K562 (cell line): ENCODE measurements around the gene RNASE8. TPM values are rescaled to one million over a fixed set of nuclear protein-coding genes. Genes with fewer than 3 reads are reported as not detected.

Source experiments
- ATAC-seq: fragments of 200-7000 bp; cut with Tn5 transposase; 3 replicates; pipeline ENCODE4 v1.9.1; 2020; ENCODE audit warnings: moderate library complexity
- BruUV-seq: library from RNA; stranded (reverse); fragments of 400-500 nt; replicated peaks from 2 replicates; lab custom pipeline; 2021; lab: Mats Ljungman, UMichigan
- CTCF ChIA-PET: fragments of 300-600 bp; formaldehyde crosslinking; extraction: SDS; loops from one replicate; lab custom pipeline; 2021; ENCODE audit warnings: low intra/inter-chr PET ratio; lab: Yijun Ruan, JAX
- POLR2A ChIA-PET: fragments of 300-600, 350-650 bp; sonication (Branson Sonifier 250); formaldehyde crosslinking; extraction: SDS; loops from one replicate; lab custom pipeline; 2021; ENCODE audit warnings: antibody characterized with exemption, inconsistent platforms; lab: Yijun Ruan, JAX
- DNase-seq, 4 experiments: peaks; one replicate each; pipeline versions ENCODE4 v3.0.0 to v3.0.0-alpha.2; 2011 to 2018; ENCODE audit warnings: low spot score in 3 of 4, mixed read lengths in 3 of 4; ENCODE audit errors: extremely low read depth in 1 of 4
- FAIRE-seq: peaks from 2 replicates; lab custom pipeline; 2011; peaks lifted over from hg19 to GRCh38; lab: Jason Lieb, UNC
- H2AFZ ChIP-seq: 2 replicates; pipeline ENCODE4 v1.6.0; 2011; ENCODE audit warnings: low read depth, low read length, control low read depth, inconsistent platforms
- H3K27ac ChIP-seq: fragments of 200-600 bp; 3 replicates; pipeline ENCODE4 v1.8.0; 2011; ENCODE audit warnings: low read depth, mild to moderate bottlenecking, control low read depth, inconsistent platforms, low read length, moderate library complexity, mixed read lengths; ENCODE audit errors: extremely low read depth
- H3K27me3 ChIP-seq, 2 experiments: fragments of 300-600 bp in 1 of 2; 2 replicates in 1 of 2; 3 replicates in 1 of 2; pipeline versions ENCODE4 v1.6.0 to v1.8.0; 2011; ENCODE audit warnings: inconsistent platforms in 2 of 2, low read length in 2 of 2, mild to moderate bottlenecking in 1 of 2, mixed read lengths in 1 of 2, moderate library complexity in 1 of 2; ENCODE audit not compliant: control insufficient read depth in 2 of 2, insufficient read depth in 2 of 2
- H3K36me3 ChIP-seq: fragments of 300-600 bp; 3 replicates; pipeline ENCODE4 v1.8.0; 2011; ENCODE audit warnings: mild to moderate bottlenecking, low read length, inconsistent platforms; ENCODE audit not compliant: control insufficient read depth, insufficient read depth
- H3K4me1 ChIP-seq, 2 experiments: fragments of 200-600 bp in 1 of 2; replicated peaks in 1 of 2; 2 replicates in 1 of 2; 3 replicates in 1 of 2; pipeline versions ENCODE4 v1.5.1 to v1.8.0; 2011; ENCODE audit warnings: inconsistent platforms in 2 of 2, low read length in 2 of 2, mild to moderate bottlenecking in 1 of 2, mixed read lengths in 1 of 2, moderate library complexity in 1 of 2; ENCODE audit not compliant: control insufficient read depth in 2 of 2, insufficient read depth in 2 of 2
- H3K4me2 ChIP-seq: 2 replicates; pipeline ENCODE4 v1.6.1; 2011; ENCODE audit warnings: low read length, control low read depth, inconsistent platforms, mixed read lengths; ENCODE audit not compliant: insufficient read depth
- H3K4me3 ChIP-seq: fragments of 200-600 bp; sonication (generic), shearing (Covaris generic); 2 replicates; pipeline ENCODE4 v1.5.1; 2016; ENCODE audit warnings: control low read depth, inconsistent platforms
- H3K79me2 ChIP-seq: fragments of 200-600 bp; 3 replicates; pipeline ENCODE4 v1.8.0; 2011; ENCODE audit warnings: low read length, inconsistent platforms; ENCODE audit not compliant: control insufficient read depth, insufficient read depth
- H3K9ac ChIP-seq, 2 experiments: 2 replicates each; pipeline versions ENCODE4 v1.6.0 to v1.6.1; 2011; ENCODE audit warnings: low read depth in 2 of 2, low read length in 2 of 2, control low read depth in 1 of 2, inconsistent platforms in 1 of 2, mild to moderate bottlenecking in 1 of 2, mixed read lengths in 1 of 2; ENCODE audit not compliant: insufficient read depth in 1 of 2
- H3K9me1 ChIP-seq: one replicate; pipeline ENCODE4 v1.6.0; 2011; ENCODE audit warnings: inconsistent platforms, mild to moderate bottlenecking, low read length, moderate library complexity; ENCODE audit not compliant: control insufficient read depth, insufficient read depth
- H3K9me3 ChIP-seq: replicated peaks from 2 replicates; pipeline ENCODE4 v1.5.1; 2011; ENCODE audit warnings: low read depth, low read length, inconsistent platforms; ENCODE audit not compliant: control insufficient read depth, insufficient read depth
- H4K20me1 ChIP-seq: replicated peaks from 2 replicates; pipeline ENCODE4 v1.6.1; 2011; ENCODE audit warnings: low read length, inconsistent platforms, mixed read lengths; ENCODE audit not compliant: control insufficient read depth, insufficient read depth
- ATF1 ChIP-seq, 2 experiments: fragments of 450-650 bp in 1 of 2; IDR thresholded peaks; 2 replicates each; pipeline ENCODE4 v1.6.1; 2016; ENCODE audit warnings: missing compliant biosample characterization in 1 of 2, missing genetic modification characterization in 1 of 2
- CTBP1 ChIP-seq: fragments of 450-650 bp; IDR thresholded peaks from 2 replicates; pipeline ENCODE4 v1.6.1; 2016; ENCODE audit warnings: borderline replicate concordance
- GATAD2B ChIP-seq: fragments of 450-650 bp; IDR thresholded peaks from 2 replicates; pipeline ENCODE4 v1.6.1; 2017; ENCODE audit warnings: mild to moderate bottlenecking, borderline replicate concordance
- NCOA1 ChIP-seq: fragments of 450-650 bp; IDR thresholded peaks from 2 replicates; pipeline ENCODE4 v1.6.1; 2016; ENCODE audit warnings: low read depth
- NR2F6 ChIP-seq: fragments of 450-650 bp; formaldehyde crosslinking; IDR thresholded peaks from 2 replicates; pipeline ENCODE4 v1.4.0; 2020; ENCODE audit warnings: mild to moderate bottlenecking
- SMARCE1 ChIP-seq: fragments of 450-650 bp; IDR thresholded peaks from 2 replicates; pipeline ENCODE4 v1.7.1; 2016; ENCODE audit warnings: mild to moderate bottlenecking
- THRAP3 ChIP-seq: fragments of 450-650 bp; IDR thresholded peaks from 2 replicates; pipeline ENCODE4 v1.6.1; 2016; ENCODE audit warnings: mild to moderate bottlenecking, inconsistent platforms, borderline replicate concordance
- ZC3H4 ChIP-seq: sonication (generic); formaldehyde crosslinking; IDR thresholded peaks from 2 replicates; pipeline ENCODE4 v1.9.0; 2021; ENCODE audit warnings: missing genetic modification reagents, borderline replicate concordance
- ZNF586 ChIP-seq: fragments of 450-650 bp; formaldehyde crosslinking; conservative IDR thresholded peaks from 2 replicates; pipeline ENCODE4 v1.4.0; 2020; ENCODE audit warnings: mild to moderate bottlenecking, moderate library complexity
- WGBS: fragments of 100-300 bp; shearing (Covaris generic); methylation state at CpG from one replicate; pipeline ENCODE4 v1.1.6; 2016; ENCODE audit warnings: low coverage, mixed read lengths; ENCODE audit not compliant: insufficient coverage; ENCODE audit errors: missing lambda C conversion rate; 5-methylcytosine and 5-hydroxymethylcytosine counted together
- in situ Hi-C: fragments of 300-500 bp; cut with MboI; formaldehyde crosslinking; loops from 4 replicates; pipeline ENCODE4 v1.15.0; 2018; ENCODE audit warnings: inconsistent platforms, mixed read lengths
- intact Hi-C: fragments of 100-400 bp; cut with micrococcal nuclease; formaldehyde crosslinking; loops from 2 replicates; pipeline ENCODE4 v1.14.2; 2022
- polyA plus RNA-seq, 8 experiments: library from polyadenylated mRNA; depleted of rRNA in 4 of 8; stranded (reverse) in 5 of 8; unstranded in 3 of 8; fragments of >200 nt; fragmentation: Nextera tagmentation in 2 of 8; fragmentation: Illumina TruSeq in 1 of 8; extraction: Ambion mirVana in 2 of 8; extraction: Trizol in 1 of 8; gene quantifications; 2 replicates each; pipeline versions ENCODE4 v1.2.1 to v1.2.3, GENCODE V29; 2011 to 2014; ENCODE audit warnings: inconsistent platforms in 1 of 8, missing spikeins in 1 of 8
- total RNA-seq, 7 experiments: library from RNA; depleted of rRNA in 6 of 7; stranded (reverse); fragments of >200 nt in 6 of 7; fragmentation: Illumina TruSeq in 2 of 7; extraction: Trizol in 2 of 7; gene quantifications; 2 replicates each; pipeline versions ENCODE4 v1.2.1 to v1.2.3, GENCODE V29; 2011 to 2021; ENCODE audit warnings: low replicate concordance in 1 of 7
- TF ChIP-seq, protein P1 (sequence below), 2 experiments: fragments of 250-450 bp in 1 of 2; fragments of 450-650 bp in 1 of 2; sonication (Bioruptor Pico) in 1 of 2; IDR thresholded peaks; 2 replicates each; pipeline versions ENCODE4 v1.6.1 to v1.8.0; 2016 to 2021; ENCODE audit warnings: mild to moderate bottlenecking in 2 of 2, moderate library complexity in 2 of 2, missing compliant biosample characterization in 1 of 2, missing genetic modification characterization in 1 of 2
- TF ChIP-seq, protein P2 (sequence below): fragments of 250-450 bp; sonication (Bioruptor Pico); IDR thresholded peaks from 2 replicates; pipeline ENCODE4 v1.9.0; 2021; ENCODE audit warnings: mild to moderate bottlenecking, inconsistent platforms
- TF ChIP-seq, protein P3 (sequence below): fragments of 450-650 bp; IDR thresholded peaks from 2 replicates; pipeline ENCODE4 v1.6.1; 2018; ENCODE audit warnings: mild to moderate bottlenecking, low read depth; ENCODE audit not compliant: partially characterized antibody

The RNASE8 gene
- total and polyA plus RNA-seq, 9 of the 15 experiments (the other 6 are each of a cell fraction or from before 2014, with no cell fraction given), result not detected

DNA sequence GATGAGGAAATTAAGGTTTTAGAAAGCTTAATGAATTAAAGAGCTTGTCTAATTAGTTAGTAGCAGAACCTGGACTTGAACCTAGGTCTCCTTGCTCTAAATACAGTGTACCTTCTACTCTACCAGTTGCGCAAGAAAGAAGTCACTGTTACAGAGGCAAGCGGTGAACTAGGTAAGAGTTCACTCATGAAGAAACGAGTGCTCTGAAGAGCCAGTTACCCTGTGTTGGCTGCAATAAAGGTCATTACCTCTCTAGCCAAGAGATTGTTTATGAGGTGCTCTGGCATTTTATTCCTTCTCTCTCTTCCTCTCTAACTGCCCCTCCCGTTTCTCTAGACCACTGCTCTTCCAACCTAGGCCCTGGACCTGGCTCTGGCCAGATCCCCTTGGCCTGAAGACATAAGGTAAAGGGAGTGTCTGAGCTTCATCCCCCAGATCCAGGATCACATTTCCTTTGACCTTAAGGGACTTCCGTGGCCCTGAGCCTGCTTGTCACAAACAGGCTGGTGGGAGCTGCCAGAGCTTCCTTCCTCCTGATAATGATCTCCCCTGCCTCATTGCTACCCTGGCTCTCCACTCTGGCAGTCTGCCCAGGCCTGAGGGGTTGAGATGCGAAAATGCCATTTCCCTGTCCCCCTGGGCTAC lies 13.5 kb upstream of the RNASE8 start:
- Histone ChIP-seq H3K36me3 (no peaks in the 10 kb centered on the region), H3K4me1 (peaks cover 5 to 18% of the 10 kb centered on the region in 2 experiments; a peak in 4 of 5 replicates), H3K4me3 (no peak overlapping the region), H3K9ac (peak overlapping the region; percentile 22 to 31; a peak in 1 of 4 replicates), H2AFZ (peak overlapping the region; percentile 86), H3K9me3 (no peaks in the 10 kb centered on the region), H3K4me2 (peak overlapping the region; percentile 53), H4K20me1 (no peaks in the 10 kb centered on the region), H3K27me3 (no peaks in the 10 kb centered on the region), H3K27ac (peak overlapping the region; percentile 38; the same call in 1 of the 3 replicates), H3K79me2 (no peaks in the 10 kb centered on the region), H3K9me1 (no peaks in the 10 kb centered on the region)
- ChIA-PET CTCF (interaction anchor here (0.9 kb wide), 1 partner anchor 29 kb away, joined by 3 read pairs; no protein-coding TSS in a partner anchor), POLR2A (interaction anchor here (0.9 kb wide), 1 partner anchor 16 kb away, joined by 3 read pairs; no protein-coding TSS in a partner anchor)
- WGBS, result 22% methylated on average over 5 of the region's 6 CpGs
- BruUV-seq, result no TSS peak
- in situ Hi-C loops, result no loop called here
- intact Hi-C loops, result loop anchor here (5.0 kb wide), 1 partner anchor 187 kb away; no protein-coding TSS in a partner anchor
- FAIRE-seq (peak; percentile 55), DNase-seq (peak in 2 of 4 experiments; percentile 47 to 57), ATAC-seq (peak; percentile 47)
- TF ChIP-seq ZNF586 (CRISPR knock-in tag) (no peak), NR2F6 (no peak), CTBP1 (peak; percentile 66; the same call in 1 of the 2 replicates), GATAD2B (peak; percentile 25; the same call in 1 of the 2 replicates), THRAP3 (no peak), NCOA1 (0 out of 2 replicates have a peak, but pooled peaks have one; percentile 17), ZC3H4 (CRISPR knock-in tag) (no peak), SMARCE1 (peak; percentile 52; the same call in 1 of the 2 replicates), ATF1 (CRISPR knock-in tag; IDR thresholded peaks at IDR 0.05) (no peak), ATF1 (tag; IDR thresholded peaks at IDR 0.05) (0 out of 2 replicates have a peak, but pooled peaks have one; percentile 19)
- TF ChIP-seq, protein P1, sequence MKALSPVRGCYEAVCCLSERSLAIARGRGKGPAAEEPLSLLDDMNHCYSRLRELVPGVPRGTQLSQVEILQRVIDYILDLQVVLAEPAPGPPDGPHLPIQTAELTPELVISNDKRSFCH (CRISPR knock-in tag; IDR thresholded peaks at IDR 0.05), result no peak
- TF ChIP-seq, protein P1 (tag; IDR thresholded peaks at IDR 0.05), result peak; percentile 50; the same call in 1 of the 2 replicates
- TF ChIP-seq, protein P2, sequence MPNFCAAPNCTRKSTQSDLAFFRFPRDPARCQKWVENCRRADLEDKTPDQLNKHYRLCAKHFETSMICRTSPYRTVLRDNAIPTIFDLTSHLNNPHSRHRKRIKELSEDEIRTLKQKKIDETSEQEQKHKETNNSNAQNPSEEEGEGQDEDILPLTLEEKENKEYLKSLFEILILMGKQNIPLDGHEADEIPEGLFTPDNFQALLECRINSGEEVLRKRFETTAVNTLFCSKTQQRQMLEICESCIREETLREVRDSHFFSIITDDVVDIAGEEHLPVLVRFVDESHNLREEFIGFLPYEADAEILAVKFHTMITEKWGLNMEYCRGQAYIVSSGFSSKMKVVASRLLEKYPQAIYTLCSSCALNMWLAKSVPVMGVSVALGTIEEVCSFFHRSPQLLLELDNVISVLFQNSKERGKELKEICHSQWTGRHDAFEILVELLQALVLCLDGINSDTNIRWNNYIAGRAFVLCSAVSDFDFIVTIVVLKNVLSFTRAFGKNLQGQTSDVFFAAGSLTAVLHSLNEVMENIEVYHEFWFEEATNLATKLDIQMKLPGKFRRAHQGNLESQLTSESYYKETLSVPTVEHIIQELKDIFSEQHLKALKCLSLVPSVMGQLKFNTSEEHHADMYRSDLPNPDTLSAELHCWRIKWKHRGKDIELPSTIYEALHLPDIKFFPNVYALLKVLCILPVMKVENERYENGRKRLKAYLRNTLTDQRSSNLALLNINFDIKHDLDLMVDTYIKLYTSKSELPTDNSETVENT (CRISPR knock-in tag), result no peak
- TF ChIP-seq, protein P3, sequence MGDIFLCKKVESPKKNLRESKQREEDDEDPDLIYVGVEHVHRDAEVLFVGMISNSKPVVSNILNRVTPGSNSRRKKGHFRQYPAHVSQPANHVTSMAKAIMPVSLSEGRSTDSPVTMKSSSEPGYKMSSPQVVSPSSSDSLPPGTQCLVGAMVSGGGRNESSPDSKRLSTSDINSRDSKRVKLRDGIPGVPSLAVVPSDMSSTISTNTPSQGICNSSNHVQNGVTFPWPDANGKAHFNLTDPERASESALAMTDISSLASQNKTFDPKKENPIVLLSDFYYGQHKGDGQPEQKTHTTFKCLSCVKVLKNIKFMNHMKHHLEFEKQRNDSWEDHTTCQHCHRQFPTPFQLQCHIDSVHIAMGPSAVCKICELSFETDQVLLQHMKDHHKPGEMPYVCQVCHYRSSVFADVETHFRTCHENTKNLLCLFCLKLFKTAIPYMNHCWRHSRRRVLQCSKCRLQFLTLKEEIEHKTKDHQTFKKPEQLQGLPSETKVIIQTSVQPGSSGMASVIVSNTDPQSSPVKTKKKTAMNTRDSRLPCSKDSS, result no peak
